NCI-H1092 treated with DMSO at 0.1 percent for 48 hours (cell line): ENCODE results near the gene HOXD8.

Experiments used
- DNase-seq: peaks from one replicate; lab custom pipeline; 2025; lab: John Stamatoyannopoulos, UW

The HOXD8 gene

GRCh38 chr2:176130957-176131847 is 1.7 kb downstream of the HOXD8 start:
- DNase-seq, result no peak

GRCh38 chr2:176131848-176132158 is 2.3 kb downstream of the HOXD8 start:
- no peak for DNase-seq

GRCh38 chr2:176132205-176133171 is 3.0 kb downstream of the HOXD8 start:
- no peak for DNase-seq

GRCh38 chr2:176133389-176133788 is 3.9 kb downstream of the HOXD8 start:
- DNase-seq, result no peak

- DNase-seq, result no peak
Observed at GRCh38 chr2:176134035-176134434, 4.5 kb downstream of the HOXD8 start.

GRCh38 chr2:176135035-176135440 is 5.5 kb downstream of the HOXD8 start:
- DNase-seq, result no peak

GRCh38 chr2:176136374-176137251 is 7.1 kb downstream of the HOXD8 start:
- no peak for DNase-seq

- no peak for DNase-seq
Observed at GRCh38 chr2:176137252-176137580, 7.7 kb downstream of the HOXD8 start.

- DNase-seq, result no peak
Observed at GRCh38 chr2:176137906-176138305, 8.4 kb downstream of the HOXD8 start.

GRCh38 chr2:176138526-176138922 is 9.0 kb downstream of the HOXD8 start:
- DNase-seq, result no peak

- no peak for DNase-seq
Observed at GRCh38 chr2:176138923-176139660, 9.6 kb downstream of the HOXD8 start.

- no peak for DNase-seq
Observed at GRCh38 chr2:176139661-176140512, 10.4 kb downstream of the HOXD8 start.

- DNase-seq, result no peak
Observed at GRCh38 chr2:176140513-176141317, 11.2 kb downstream of the HOXD8 start.

- DNase-seq, result no peak
Observed at GRCh38 chr2:176142281-176142680, 12.8 kb downstream of the HOXD8 start.

GRCh38 chr2:176145085-176145969 is 15.8 kb downstream of the HOXD8 start:
- DNase-seq, result no peak

GRCh38 chr2:176146101-176146500 is 16.6 kb downstream of the HOXD8 start:
- DNase-seq, result no peak

- DNase-seq, result no peak
Observed at GRCh38 chr2:176146645-176147044, 17.1 kb downstream of the HOXD8 start.

- DNase-seq, result no peak
Observed at GRCh38 chr2:176147210-176147799, 17.8 kb downstream of the HOXD8 start.
